T-cell (primary cell): ENCODE results near the gene CIROP. TPM values are rescaled to one million over a fixed set of nuclear protein-coding genes. Genes with fewer than 3 reads are reported as not detected.

Experiments used
- ATAC-seq, 4 experiments: fragments of 200-7000 bp in 3 of 4; fragments of 150-1000 bp in 1 of 4; cut with Tn5 transposase; replicated peaks in 1 of 4; 1 replicate in 3 of 4; 2 replicates in 1 of 4; pipeline ENCODE4 v1.10.0; 2021; ENCODE audit warnings: moderate library complexity in 3 of 4, mild to moderate bottlenecking in 2 of 4, moderate number of reproducible peaks in 1 of 4
- CTCF ChIA-PET, 2 donors: fragments of 300-600 bp; sonication (Branson Sonifier 250); formaldehyde crosslinking; loops; one replicate each; lab custom pipeline; 2022; ENCODE audit warnings: antibody characterized with exemption in 2 of 2; lab: Charles Lee
- POLR2A ChIA-PET, 2 donors: fragments of 300-600 bp; sonication (Branson Sonifier 250); formaldehyde crosslinking; loops; one replicate each; lab custom pipeline; 2022; ENCODE audit warnings: antibody characterized with exemption in 2 of 2; lab: Charles Lee
- DNase-seq, 35 experiments: peaks; one replicate each; pipeline versions ENCODE4 v3.0.0 to v3.0.0-alpha.2; 2013 to 2023
- H3K27ac ChIP-seq: one replicate; pipeline ENCODE4 v1.5.1; 2013; ENCODE audit warnings: low read length
- H3K27me3 ChIP-seq, 2 experiments: replicated peaks in 1 of 2; 1 replicate in 1 of 2; 2 replicates in 1 of 2; pipeline versions ENCODE4 v1.6.1 to v1.7.0; 2013; ENCODE audit warnings: low read length in 1 of 2, mixed read lengths in 1 of 2; ENCODE audit not compliant: control insufficient read depth in 2 of 2, insufficient read depth in 2 of 2; ENCODE audit errors: extremely low read depth in 1 of 2
- H3K36me3 ChIP-seq, 2 donors: 1 replicate in 1 of 2; 2 replicates in 1 of 2; pipeline versions ENCODE4 v1.6.1 to v1.7.0; 2013; ENCODE audit warnings: low read length in 1 of 2; ENCODE audit not compliant: control insufficient read depth in 2 of 2, insufficient read depth in 1 of 2; ENCODE audit errors: extremely low read depth in 1 of 2
- H3K4me1 ChIP-seq, 2 experiments: 1 replicate in 1 of 2; 2 replicates in 1 of 2; pipeline versions ENCODE4 v1.6.1 to v1.7.0; 2013; ENCODE audit warnings: low read length in 2 of 2, mixed read lengths in 1 of 2; ENCODE audit not compliant: insufficient read depth in 2 of 2, control insufficient read depth in 1 of 2; ENCODE audit errors: extremely low read depth in 1 of 2
- H3K4me3 ChIP-seq, 2 donors: 1 replicate in 1 of 2; 2 replicates in 1 of 2; pipeline versions ENCODE4 v1.5.1 to v1.7.0; 2013; ENCODE audit warnings: mild to moderate bottlenecking in 2 of 2, low read length in 1 of 2, moderate library complexity in 1 of 2; ENCODE audit not compliant: control insufficient read depth in 1 of 2; ENCODE audit errors: extremely low read depth in 1 of 2
- H3K9me3 ChIP-seq: 2 replicates; pipeline ENCODE4 v1.7.0; 2013
- H3K27ac Mint-ChIP-seq, 2 donors: one replicate each; pipeline ENCODE4 v1.8.0; 2020 to 2021; ENCODE audit warnings: mild to moderate bottlenecking in 2 of 2, mixed read lengths in 2 of 2
- H3K27me3 Mint-ChIP-seq, 2 donors: one replicate each; pipeline ENCODE4 v1.8.0; 2021 to 2022; ENCODE audit warnings: mixed read lengths in 2 of 2
- H3K36me3 Mint-ChIP-seq: one replicate; pipeline ENCODE4 v1.8.0; 2021; ENCODE audit warnings: mixed read lengths
- H3K4me1 Mint-ChIP-seq, 3 donors: one replicate each; pipeline ENCODE4 v1.8.0; 2020 to 2022; ENCODE audit warnings: mixed read lengths in 3 of 3, mild to moderate bottlenecking in 1 of 3
- H3K4me3 Mint-ChIP-seq, 3 donors: one replicate each; pipeline ENCODE4 v1.8.0; 2020 to 2022; ENCODE audit warnings: mild to moderate bottlenecking in 3 of 3, mixed read lengths in 3 of 3, moderate library complexity in 3 of 3
- H3K9me3 Mint-ChIP-seq, 3 donors: one replicate each; pipeline ENCODE4 v1.8.0; 2020 to 2022; ENCODE audit warnings: mixed read lengths in 3 of 3
- WGBS: methylation state at CpG from one replicate; pipeline ENCODE4 v1.1.5; 2013; ENCODE audit warnings: missing lambda C conversion rate; ENCODE audit not compliant: insufficient coverage; 5-methylcytosine and 5-hydroxymethylcytosine counted together
- total RNA-seq, 35 experiments: library from RNA in 6 of 35; stranded (reverse) in 6 of 35; fragments of 120-200 nt in 1 of 35; gene quantifications; one replicate each; pipeline versions ENCODE4 v1.2.1 to v1.2.4 and lab custom pipeline; 2013 to 2026

CIROP gene
- total RNA-seq, 5 donors from 2014 or later (not counting 1 experiment from before 2014, with no cell fraction given) = not detected

DNA sequence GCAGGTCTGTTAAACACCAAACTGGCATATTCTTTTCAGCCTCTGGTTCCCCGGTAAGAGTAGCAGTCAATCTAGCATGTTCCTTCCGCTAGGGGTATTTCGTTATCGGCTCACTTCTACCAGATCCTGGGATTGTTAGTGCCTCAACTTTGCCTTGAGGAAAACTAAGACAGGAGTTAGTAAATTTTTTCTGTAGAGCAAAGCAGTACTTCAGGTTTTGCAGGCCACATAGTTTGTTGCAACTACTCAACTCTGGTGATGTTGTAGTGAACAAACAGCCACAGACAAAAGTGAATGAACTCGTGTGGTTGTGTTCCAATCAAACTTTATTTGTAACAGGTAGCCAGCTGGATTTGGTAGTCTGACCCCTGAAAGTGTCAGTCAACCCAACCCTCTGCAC, 41.2 kb downstream of the CIROP start:
- Mint-ChIP-seq H3K9me3 (no peaks in the 10 kb centered on the region), H3K27ac (peak overlapping the region; percentile 43 to 52), H3K36me3 (peaks cover 42% of the 10 kb centered on the region), H3K4me1 (peaks cover 8 to 9% (median 9%) of the 10 kb centered on the region in 3 donors), H3K27me3 (no peaks in the 10 kb centered on the region), H3K4me3 (no peak overlapping the region)
- peaks cover 0 to 9% of the 10 kb centered on the region in 2 experiments for H3K4me1 ChIP-seq
- DNase-seq (no peak), ATAC-seq (no peak)
- ChIA-PET CTCF (no interaction called here), POLR2A (interaction anchor here in 1 of 2 donors (0.5 to 0.6 kb wide), 2 partner anchors 69 to 1592 kb away, joined by 3 to 5 read pairs; no protein-coding TSS in a partner anchor)
- peaks cover 24 to 90% of the 10 kb centered on the region in 2 donors for H3K36me3 ChIP-seq
- no peaks in the 10 kb centered on the region for H3K27me3 ChIP-seq
- no peak overlapping the region for H3K27ac ChIP-seq
- H3K4me3 ChIP-seq = no peak overlapping the region
- 100% methylated on average over 2 of the region's 5 CpGs for WGBS
- no peaks in the 10 kb centered on the region for H3K9me3 ChIP-seq

DNA sequence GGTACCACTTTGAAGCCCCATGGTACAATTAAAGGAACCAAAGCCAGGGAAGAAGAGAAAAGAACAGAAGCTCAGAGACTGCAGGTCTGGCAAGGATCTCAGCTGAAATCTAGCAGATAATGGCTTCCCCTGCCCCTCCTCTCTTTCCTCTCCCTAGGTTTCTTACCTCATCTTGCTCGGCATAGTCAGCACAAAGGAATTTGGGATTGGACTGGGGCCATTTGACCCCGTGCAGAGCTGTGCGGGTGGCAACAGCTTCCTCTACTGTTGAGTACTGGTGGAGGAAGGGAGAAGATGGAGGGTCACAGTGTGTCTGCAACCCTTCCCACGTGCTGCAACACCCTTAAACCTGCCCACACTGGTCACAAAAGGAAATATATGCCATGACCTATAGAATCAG, 42.8 kb downstream of the CIROP start:
- no peak overlapping the region for H3K4me3 ChIP-seq
- no peak for ATAC-seq
- H3K27me3 Mint-ChIP-seq = no peaks in the 10 kb centered on the region
- peaks cover 7 to 16% (median 11%) of the 10 kb centered on the region in 3 donors for H3K4me1 Mint-ChIP-seq
- H3K4me1 ChIP-seq = peaks cover 0 to 11% of the 10 kb centered on the region in 2 experiments
- POLR2A ChIA-PET = interaction anchor here in 1 of 2 donors (0.7 kb wide), 1 partner anchor 76 kb away, joined by 4 read pairs; no protein-coding TSS in a partner anchor
- WGBS = no CpG with 5 or more reads among the region's 4 CpGs
- H3K36me3 ChIP-seq = peaks cover 17 to 76% of the 10 kb centered on the region in 2 donors
- no peaks in the 10 kb centered on the region for H3K9me3 Mint-ChIP-seq
- DNase-seq = no peak
- H3K27ac ChIP-seq = no peak overlapping the region
- H3K4me3 Mint-ChIP-seq = no peak overlapping the region
- CTCF ChIA-PET = interaction anchor here (0.5 to 7.8 kb wide), 8 partner anchors 33 to 829 kb away, joined by 3 to 140 read pairs (median 4); partner anchors contain the start of genes ACIN1 (in 1 of the 2) and C14orf119 (in 1 of the 2)
- H3K27me3 ChIP-seq = peaks cover 0 to 1% of the 10 kb centered on the region in 2 experiments
- no peak overlapping the region for H3K27ac Mint-ChIP-seq
- no peaks in the 10 kb centered on the region for H3K9me3 ChIP-seq
- peaks cover 42% of the 10 kb centered on the region for H3K36me3 Mint-ChIP-seq

GRCh38 chr14:23060536-23061260, 44.1 kb downstream of the CIROP start:
- H3K27me3 ChIP-seq = peaks cover 0 to 6% of the 10 kb centered on the region in 2 experiments
- H3K9me3 Mint-ChIP-seq = no peaks in the 10 kb centered on the region
- no peak overlapping the region for H3K27ac ChIP-seq
- peaks cover 15 to 63% of the 10 kb centered on the region in 2 donors for H3K36me3 ChIP-seq
- DNase-seq (no peak), ATAC-seq (no peak)
- no peaks in the 10 kb centered on the region for H3K27me3 Mint-ChIP-seq
- WGBS = 97% methylated on average over 8 of the region's 17 CpGs
- H3K27ac Mint-ChIP-seq = no peak overlapping the region
- POLR2A ChIA-PET = interaction anchor here in 1 of 2 donors (0.6 kb wide), 1 partner anchor 8 kb away, joined by 7 read pairs; no protein-coding TSS in a partner anchor
- no peak overlapping the region for H3K4me3 Mint-ChIP-seq
- CTCF ChIA-PET = interaction anchor here (0.5 to 7.8 kb wide), 10 partner anchors 8 to 93 kb away, joined by 3 to 140 read pairs (median 5); no protein-coding TSS in a partner anchor
- H3K9me3 ChIP-seq = no peaks in the 10 kb centered on the region
- no peak overlapping the region for H3K4me3 ChIP-seq
- peaks cover 6 to 20% of the 10 kb centered on the region in 2 experiments for H3K4me1 ChIP-seq
- H3K4me1 Mint-ChIP-seq = peaks cover 14 to 23% (median 18%) of the 10 kb centered on the region in 3 donors
- H3K36me3 Mint-ChIP-seq = peaks cover 38% of the 10 kb centered on the region

GRCh38 chr14:23058654-23059504, 45.9 kb downstream of the CIROP start:
- ATAC-seq = no peak
- POLR2A ChIA-PET = interaction anchor here (0.5 to 0.7 kb wide), 5 partner anchors 10 to 88 kb away, joined by 3 to 5 read pairs (median 4); no protein-coding TSS in a partner anchor
- DNase-seq = no peak
- CTCF ChIA-PET = interaction anchor here (0.6 to 7.8 kb wide), 28 partner anchors 10 to 1621 kb away, joined by 3 to 140 read pairs (median 4); partner anchors contain the start of genes ACIN1 (in 1 of the 2), C14orf119 (in 1 of the 2) and PRMT5 (in 1 of the 2)
- peaks cover 33% of the 10 kb centered on the region for H3K36me3 Mint-ChIP-seq
- H3K27me3 Mint-ChIP-seq = no peaks in the 10 kb centered on the region
- peak overlapping the region in 1 of 3 donors; percentile 58 for H3K4me3 Mint-ChIP-seq
- H3K4me1 Mint-ChIP-seq = peaks cover 14 to 21% (median 17%) of the 10 kb centered on the region in 3 donors
- no peak overlapping the region for H3K27ac Mint-ChIP-seq
- H3K36me3 ChIP-seq = peaks cover 15 to 48% of the 10 kb centered on the region in 2 donors
- H3K4me3 ChIP-seq = no peak overlapping the region
- peaks cover 6 to 20% of the 10 kb centered on the region in 2 experiments for H3K4me1 ChIP-seq
- peaks cover 0 to 6% of the 10 kb centered on the region in 2 experiments for H3K27me3 ChIP-seq
- no peaks in the 10 kb centered on the region for H3K9me3 ChIP-seq
- 94% methylated on average over 31 of the region's 32 CpGs for WGBS
- no peak overlapping the region for H3K27ac ChIP-seq
- no peaks in the 10 kb centered on the region for H3K9me3 Mint-ChIP-seq

- Histone ChIP-seq H3K4me3 (peak overlapping the region; percentile 77 to 86), H3K4me1 (peaks cover 6 to 20% of the 10 kb centered on the region in 2 experiments), H3K27ac (no peak overlapping the region), H3K36me3 (peaks cover 15 to 40% of the 10 kb centered on the region in 2 donors), H3K27me3 (peaks cover 0 to 6% of the 10 kb centered on the region in 2 experiments), H3K9me3 (no peaks in the 10 kb centered on the region)
- DNase-seq (peak; percentile 61 to 93 (median 80)), ATAC-seq (peak; percentile 71 to 77 (median 72))
- peak overlapping the region; percentile 82 to 84 (median 84) for H3K4me3 Mint-ChIP-seq
- peaks cover 14 to 21% (median 17%) of the 10 kb centered on the region in 3 donors for H3K4me1 Mint-ChIP-seq
- under 1% methylated on average over 42 of the region's 51 CpGs for WGBS
- H3K27ac Mint-ChIP-seq = peak overlapping the region; percentile 70 to 81
- CTCF ChIA-PET = interaction anchor here (0.6 to 7.8 kb wide), 25 partner anchors 11 to 1621 kb away, joined by 3 to 140 read pairs (median 5); partner anchors contain the start of gene PRMT5 (in 1 of the 2)
- H3K27me3 Mint-ChIP-seq = no peaks in the 10 kb centered on the region
- no peaks in the 10 kb centered on the region for H3K9me3 Mint-ChIP-seq
- H3K36me3 Mint-ChIP-seq = peaks cover 25% of the 10 kb centered on the region
- POLR2A ChIA-PET = interaction anchor here (0.6 to 1.2 kb wide), 2 partner anchors 72 to 87 kb away, joined by 3 to 4 read pairs; no protein-coding TSS in a partner anchor
Observed at GRCh38 chr14:23057757-23058653, 46.8 kb downstream of the CIROP start.
